ENCODE data around the gene CPNE8.
A peak's percentile ranks its signal among the peaks of the same experiment; 100 is the strongest.

Gene CPNE8

GRCh38 chr12:38895446-38895845 lies 9.9 kb downstream of the CPNE8 start:
- peak overlapping the region; percentile 18 for H3K27ac ChIP-seq (ENCODE audit: low read depth, low read length)
- H3K4me1 ChIP-seq (ENCODE audit: control insufficient read depth in 5 of 5, insufficient read depth in 5 of 5, low read length in 5 of 5): peaks cover 0 to 15% (median 0%) of the 10 kb centered on the region in 5 donors
- H3K9ac ChIP-seq (ENCODE audit: low read length in 5 of 5): no peak overlapping the region
- H3K36me3 ChIP-seq (ENCODE audit: control insufficient read depth in 5 of 5, insufficient read depth in 5 of 5, low read length in 5 of 5): no peaks in the 10 kb centered on the region
- H3K4me3 ChIP-seq (ENCODE audit: low read depth in 1 of 5, low read length in 5 of 5): no peak overlapping the region
- H3K9me3 ChIP-seq (ENCODE audit: control insufficient read depth in 5 of 5, low read length in 5 of 5): no peaks in the 10 kb centered on the region
- H3K27me3 ChIP-seq (ENCODE audit: control insufficient read depth in 5 of 5, insufficient read depth in 4 of 5, low read length in 5 of 5): no peaks in the 10 kb centered on the region

DNA sequence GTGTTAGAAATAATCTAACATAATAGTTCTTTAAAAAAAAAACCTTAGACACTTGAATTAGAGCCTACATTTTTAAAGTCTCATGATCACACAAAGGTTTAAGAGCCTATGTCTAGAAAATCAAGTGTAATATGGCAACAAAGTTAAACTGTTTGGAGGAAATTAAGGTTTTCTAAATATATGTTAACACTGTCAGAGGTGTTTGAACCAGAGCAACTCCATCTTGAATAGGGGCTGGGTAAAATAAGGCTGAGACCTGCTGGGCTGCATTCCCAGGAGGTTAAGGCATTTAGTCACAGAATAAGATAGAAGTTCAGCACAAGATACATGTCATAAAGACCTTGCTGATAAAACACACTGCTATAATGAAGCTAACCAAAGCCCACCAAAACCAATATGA lies 12.4 kb downstream of the CPNE8 start:
- Histone ChIP-seq H3K9ac (ENCODE audit: low read length in 5 of 5) (no peak overlapping the region), H3K4me1 (ENCODE audit: control insufficient read depth in 5 of 5, insufficient read depth in 5 of 5, low read length in 5 of 5) (peaks cover 0 to 15% (median 0%) of the 10 kb centered on the region in 5 donors), H3K36me3 (ENCODE audit: control insufficient read depth in 5 of 5, insufficient read depth in 5 of 5, low read length in 5 of 5) (no peaks in the 10 kb centered on the region), H3K27me3 (ENCODE audit: control insufficient read depth in 5 of 5, insufficient read depth in 4 of 5, low read length in 5 of 5) (no peaks in the 10 kb centered on the region), H3K27ac (ENCODE audit: low read depth, low read length) (no peak overlapping the region), H3K4me3 (ENCODE audit: low read depth in 1 of 5, low read length in 5 of 5) (no peak overlapping the region), H3K9me3 (ENCODE audit: control insufficient read depth in 5 of 5, low read length in 5 of 5) (no peaks in the 10 kb centered on the region)

GRCh38 chr12:38892087-38892786 lies 13.2 kb downstream of the CPNE8 start:
- no peaks in the 10 kb centered on the region for H3K27me3 ChIP-seq (ENCODE audit: control insufficient read depth in 5 of 5, insufficient read depth in 4 of 5, low read length in 5 of 5)
- no peak overlapping the region for H3K4me3 ChIP-seq (ENCODE audit: low read depth in 1 of 5, low read length in 5 of 5)
- H3K9me3 ChIP-seq (ENCODE audit: control insufficient read depth in 5 of 5, low read length in 5 of 5): no peaks in the 10 kb centered on the region
- H3K36me3 ChIP-seq (ENCODE audit: control insufficient read depth in 5 of 5, insufficient read depth in 5 of 5, low read length in 5 of 5): no peaks in the 10 kb centered on the region
- H3K27ac ChIP-seq (ENCODE audit: low read depth, low read length): no peak overlapping the region
- peaks cover 0 to 15% (median 0%) of the 10 kb centered on the region in 5 donors for H3K4me1 ChIP-seq (ENCODE audit: control insufficient read depth in 5 of 5, insufficient read depth in 5 of 5, low read length in 5 of 5)
- no peak overlapping the region for H3K9ac ChIP-seq (ENCODE audit: low read length in 5 of 5)

DNA sequence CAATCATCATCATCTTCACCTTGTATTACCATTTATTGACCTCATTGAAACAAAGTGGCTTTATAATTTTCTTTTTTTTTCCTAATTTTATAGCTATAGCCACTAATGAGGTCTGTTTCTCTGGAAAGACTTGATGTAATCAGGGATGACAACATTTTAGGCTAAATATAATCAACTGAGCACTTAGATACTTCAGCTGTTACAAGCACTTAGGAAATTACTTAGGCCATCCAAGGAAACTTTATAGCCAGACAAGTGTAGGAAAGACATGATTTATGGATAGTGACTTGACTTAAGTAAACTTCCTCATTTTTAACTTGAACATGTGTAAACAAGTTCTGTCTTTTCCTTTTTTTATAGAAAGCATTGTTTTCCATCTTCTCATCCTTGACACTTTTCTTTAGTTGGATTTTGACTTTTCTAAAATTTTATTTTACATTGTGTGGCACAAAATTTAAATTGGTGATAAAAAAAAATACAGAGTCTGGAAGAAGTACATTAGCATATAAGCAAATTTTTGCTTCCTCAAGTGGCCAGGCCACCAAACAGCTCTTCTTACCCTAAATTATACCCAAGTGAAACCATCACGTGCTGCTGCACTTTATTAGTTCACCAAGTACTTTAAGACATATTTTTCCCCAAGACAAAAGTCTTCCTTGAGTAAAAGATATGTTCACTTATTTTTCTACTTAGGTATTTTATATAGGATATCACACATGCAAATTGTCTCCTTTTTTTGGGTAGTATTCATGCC lies 15.1 kb downstream of the CPNE8 start:
- H3K4me3 ChIP-seq (ENCODE audit: low read depth in 1 of 5, low read length in 5 of 5): no peak overlapping the region
- H3K27me3 ChIP-seq (ENCODE audit: control insufficient read depth in 5 of 5, insufficient read depth in 4 of 5, low read length in 5 of 5): no peaks in the 10 kb centered on the region
- H3K36me3 ChIP-seq (ENCODE audit: control insufficient read depth in 5 of 5, insufficient read depth in 5 of 5, low read length in 5 of 5): no peaks in the 10 kb centered on the region
- H3K9me3 ChIP-seq (ENCODE audit: control insufficient read depth in 5 of 5, low read length in 5 of 5): no peaks in the 10 kb centered on the region
- H3K4me1 ChIP-seq (ENCODE audit: control insufficient read depth in 5 of 5, insufficient read depth in 5 of 5, low read length in 5 of 5): peaks cover 0 to 7% (median 0%) of the 10 kb centered on the region in 5 donors
- H3K27ac ChIP-seq (ENCODE audit: low read depth, low read length): no peak overlapping the region
- no peak overlapping the region for H3K9ac ChIP-seq (ENCODE audit: low read length in 5 of 5)

DNA sequence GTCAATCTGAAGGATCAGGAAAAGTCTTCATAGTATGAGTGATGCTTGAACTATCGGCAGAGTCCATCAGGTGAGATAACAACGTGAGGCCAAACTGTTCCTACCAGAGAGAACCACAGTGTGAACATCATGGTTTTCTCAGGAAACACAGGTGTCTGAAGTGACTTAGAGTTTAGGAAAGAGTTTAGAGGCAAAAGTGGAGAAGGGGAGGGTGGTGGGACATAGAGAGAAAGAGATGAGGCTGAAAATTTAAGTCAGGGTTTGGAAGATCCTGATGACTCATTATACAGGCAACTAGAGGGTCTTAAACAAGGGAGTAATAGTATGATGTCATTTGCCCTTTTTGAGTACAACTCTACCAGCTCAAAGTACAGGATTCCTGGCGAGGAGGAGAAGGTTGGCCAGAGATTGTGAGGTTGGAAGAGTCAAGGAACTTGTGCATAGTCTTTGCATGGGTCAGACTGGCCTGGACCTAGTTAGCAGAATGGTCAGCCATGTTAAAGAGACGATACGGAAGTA lies 16.0 kb downstream of the CPNE8 start:
- peaks cover 0 to 7% (median 0%) of the 10 kb centered on the region in 5 donors for H3K4me1 ChIP-seq (ENCODE audit: control insufficient read depth in 5 of 5, insufficient read depth in 5 of 5, low read length in 5 of 5)
- no peak overlapping the region for H3K9ac ChIP-seq (ENCODE audit: low read length in 5 of 5)
- no peaks in the 10 kb centered on the region for H3K36me3 ChIP-seq (ENCODE audit: control insufficient read depth in 5 of 5, insufficient read depth in 5 of 5, low read length in 5 of 5)
- H3K4me3 ChIP-seq (ENCODE audit: low read depth in 1 of 5, low read length in 5 of 5): no peak overlapping the region
- no peaks in the 10 kb centered on the region for H3K27me3 ChIP-seq (ENCODE audit: control insufficient read depth in 5 of 5, insufficient read depth in 4 of 5, low read length in 5 of 5)
- H3K9me3 ChIP-seq (ENCODE audit: control insufficient read depth in 5 of 5, low read length in 5 of 5): no peaks in the 10 kb centered on the region
- H3K27ac ChIP-seq (ENCODE audit: low read depth, low read length): no peak overlapping the region

DNA sequence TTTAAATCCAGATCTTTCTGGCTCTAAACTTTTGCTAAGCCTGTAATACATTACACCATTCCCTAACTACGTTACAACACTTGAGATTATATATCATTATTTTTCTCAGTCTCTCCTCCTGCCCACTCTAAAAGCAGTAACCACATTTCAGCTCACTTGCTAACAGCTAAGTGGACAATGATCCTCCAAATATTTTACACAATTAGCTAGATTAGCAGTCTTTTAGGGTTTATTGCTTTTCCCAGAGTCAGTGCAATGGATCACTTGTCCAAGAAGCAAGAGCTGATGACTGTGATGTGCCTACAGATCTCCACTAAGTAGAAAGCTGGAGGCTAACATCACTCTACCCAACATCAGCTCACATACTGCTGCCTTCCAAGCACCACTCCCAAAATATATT lies 17.6 kb downstream of the CPNE8 start:
- Histone ChIP-seq H3K4me1 (ENCODE audit: control insufficient read depth in 5 of 5, insufficient read depth in 5 of 5, low read length in 5 of 5) (peaks cover 0 to 4% (median 0%) of the 10 kb centered on the region in 5 donors), H3K9ac (ENCODE audit: low read length in 5 of 5) (no peak overlapping the region), H3K27me3 (ENCODE audit: control insufficient read depth in 5 of 5, insufficient read depth in 4 of 5, low read length in 5 of 5) (no peaks in the 10 kb centered on the region), H3K27ac (ENCODE audit: low read depth, low read length) (no peak overlapping the region), H3K36me3 (ENCODE audit: control insufficient read depth in 5 of 5, insufficient read depth in 5 of 5, low read length in 5 of 5) (no peaks in the 10 kb centered on the region), H3K4me3 (ENCODE audit: low read depth in 1 of 5, low read length in 5 of 5) (no peak overlapping the region), H3K9me3 (ENCODE audit: control insufficient read depth in 5 of 5, low read length in 5 of 5) (no peaks in the 10 kb centered on the region)

DNA sequence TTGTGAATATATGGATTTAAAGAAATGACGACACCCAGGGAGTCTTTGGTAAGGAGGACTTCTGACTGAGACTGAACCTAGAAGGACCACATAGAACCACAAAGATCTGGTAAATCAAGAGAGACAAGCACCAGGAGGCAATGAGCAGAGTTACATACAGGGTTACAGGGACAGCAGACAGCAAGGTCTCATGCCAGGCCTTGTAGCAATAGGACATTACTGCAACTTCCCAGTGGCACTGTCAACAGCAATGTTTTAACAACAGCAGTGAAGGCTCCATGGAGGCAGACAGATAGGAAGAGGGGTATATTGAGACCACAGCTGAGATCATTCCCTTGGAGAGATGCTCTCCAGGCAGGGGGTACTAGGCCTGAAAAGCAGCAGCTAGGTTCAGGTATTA lies 18.5 kb downstream of the CPNE8 start:
- Histone ChIP-seq H3K27ac (ENCODE audit: low read depth, low read length) (no peak overlapping the region), H3K27me3 (ENCODE audit: control insufficient read depth in 5 of 5, insufficient read depth in 4 of 5, low read length in 5 of 5) (no peaks in the 10 kb centered on the region), H3K9me3 (ENCODE audit: control insufficient read depth in 5 of 5, low read length in 5 of 5) (peaks cover 0 to 7% (median 4%) of the 10 kb centered on the region in 5 donors), H3K9ac (ENCODE audit: low read length in 5 of 5) (no peak overlapping the region), H3K4me3 (ENCODE audit: low read depth in 1 of 5, low read length in 5 of 5) (no peak overlapping the region), H3K4me1 (ENCODE audit: control insufficient read depth in 5 of 5, insufficient read depth in 5 of 5, low read length in 5 of 5) (peaks cover 0 to under 1% (median 0%) of the 10 kb centered on the region in 5 donors), H3K36me3 (ENCODE audit: control insufficient read depth in 5 of 5, insufficient read depth in 5 of 5, low read length in 5 of 5) (peaks cover 0 to 3% (median 0%) of the 10 kb centered on the region in 5 donors)

DNA sequence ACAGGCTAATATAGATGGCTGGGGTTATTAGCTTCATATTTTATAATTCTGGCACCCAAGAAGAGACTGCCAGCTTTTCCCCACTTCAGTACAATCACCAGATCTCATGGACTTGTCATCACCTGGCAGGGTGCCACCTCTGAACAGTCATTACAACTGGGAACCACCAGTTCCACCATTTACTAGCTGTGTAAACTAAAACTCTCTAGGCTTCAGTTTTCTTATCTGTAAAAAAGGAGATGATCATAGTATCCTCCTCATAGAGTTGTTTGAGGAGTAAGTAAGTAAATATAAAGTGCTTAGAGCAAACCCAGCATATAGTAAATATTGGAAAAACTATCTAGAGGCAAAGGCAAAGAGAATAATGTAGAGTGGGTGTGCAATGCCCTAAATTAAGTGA lies 19.3 kb downstream of the CPNE8 start:
- Histone ChIP-seq H3K27ac (ENCODE audit: low read depth, low read length) (no peak overlapping the region), H3K9me3 (ENCODE audit: control insufficient read depth in 5 of 5, low read length in 5 of 5) (peaks cover 0 to 7% (median 4%) of the 10 kb centered on the region in 5 donors), H3K27me3 (ENCODE audit: control insufficient read depth in 5 of 5, insufficient read depth in 4 of 5, low read length in 5 of 5) (no peaks in the 10 kb centered on the region), H3K4me3 (ENCODE audit: low read depth in 1 of 5, low read length in 5 of 5) (no peak overlapping the region), H3K36me3 (ENCODE audit: control insufficient read depth in 5 of 5, insufficient read depth in 5 of 5, low read length in 5 of 5) (peaks cover 0 to 3% (median 0%) of the 10 kb centered on the region in 5 donors), H3K9ac (ENCODE audit: low read length in 5 of 5) (no peak overlapping the region), H3K4me1 (ENCODE audit: control insufficient read depth in 5 of 5, insufficient read depth in 5 of 5, low read length in 5 of 5) (no peaks in the 10 kb centered on the region)

DNA sequence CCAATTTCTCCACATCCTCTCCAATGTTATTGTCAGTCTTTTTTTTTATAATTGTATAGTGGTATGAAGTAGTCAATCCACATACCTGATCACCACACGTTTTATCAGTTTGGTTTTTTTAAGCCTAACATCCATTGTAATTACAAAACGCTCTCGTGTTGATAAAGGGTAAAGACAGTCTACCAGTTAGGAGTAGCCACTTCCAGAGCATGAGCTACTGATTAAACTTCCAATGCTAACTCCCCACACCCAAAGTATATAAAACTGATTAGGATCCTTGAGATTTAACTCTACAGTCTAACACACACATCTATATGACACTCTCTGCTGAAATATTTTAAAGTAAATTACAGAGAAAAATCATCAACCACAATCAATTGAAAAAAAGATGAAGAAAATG lies 20.7 kb downstream of the CPNE8 start:
- no peak overlapping the region for H3K4me3 ChIP-seq (ENCODE audit: low read depth in 1 of 5, low read length in 5 of 5)
- peaks cover 0 to 3% (median 0%) of the 10 kb centered on the region in 5 donors for H3K36me3 ChIP-seq (ENCODE audit: control insufficient read depth in 5 of 5, insufficient read depth in 5 of 5, low read length in 5 of 5)
- H3K4me1 ChIP-seq (ENCODE audit: control insufficient read depth in 5 of 5, insufficient read depth in 5 of 5, low read length in 5 of 5): no peaks in the 10 kb centered on the region
- H3K27ac ChIP-seq (ENCODE audit: low read depth, low read length): no peak overlapping the region
- H3K27me3 ChIP-seq (ENCODE audit: control insufficient read depth in 5 of 5, insufficient read depth in 4 of 5, low read length in 5 of 5): no peaks in the 10 kb centered on the region
- no peak overlapping the region for H3K9ac ChIP-seq (ENCODE audit: low read length in 5 of 5)
- H3K9me3 ChIP-seq (ENCODE audit: control insufficient read depth in 5 of 5, low read length in 5 of 5): peaks cover 0 to 7% (median 4%) of the 10 kb centered on the region in 5 donors

DNA sequence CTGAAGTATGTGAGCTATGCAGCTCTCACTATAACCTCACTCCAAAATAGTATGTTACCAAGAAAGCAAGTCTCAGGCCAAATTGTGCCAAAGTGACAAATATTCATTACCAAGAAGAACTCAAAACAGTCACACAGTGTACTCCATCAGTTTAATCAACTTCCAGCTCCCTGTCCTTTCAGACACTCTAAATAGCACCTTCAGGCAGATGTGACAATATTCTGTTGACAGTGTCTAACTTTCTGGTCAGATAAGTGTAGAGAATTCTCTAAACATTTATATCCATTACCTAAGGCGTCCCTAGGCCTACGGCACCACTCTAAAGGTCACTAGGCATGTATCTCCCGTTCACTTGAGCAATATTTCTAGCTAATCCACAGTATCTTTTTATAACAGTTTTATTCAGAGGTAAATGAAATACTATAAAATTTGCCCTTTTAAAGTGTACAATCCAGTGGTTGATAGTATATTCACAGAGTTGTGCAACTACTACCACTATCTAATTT lies 21.7 kb downstream of the CPNE8 start:
- Histone ChIP-seq H3K27me3 (ENCODE audit: control insufficient read depth in 5 of 5, insufficient read depth in 4 of 5, low read length in 5 of 5) (no peaks in the 10 kb centered on the region), H3K4me1 (ENCODE audit: control insufficient read depth in 5 of 5, insufficient read depth in 5 of 5, low read length in 5 of 5) (no peaks in the 10 kb centered on the region), H3K27ac (ENCODE audit: low read depth, low read length) (no peak overlapping the region), H3K4me3 (ENCODE audit: low read depth in 1 of 5, low read length in 5 of 5) (no peak overlapping the region), H3K9me3 (ENCODE audit: control insufficient read depth in 5 of 5, low read length in 5 of 5) (peaks cover 0 to 7% (median 4%) of the 10 kb centered on the region in 5 donors), H3K9ac (ENCODE audit: low read length in 5 of 5) (no peak overlapping the region), H3K36me3 (ENCODE audit: control insufficient read depth in 5 of 5, insufficient read depth in 5 of 5, low read length in 5 of 5) (peaks cover 0 to 3% (median 0%) of the 10 kb centered on the region in 5 donors)

Data from subcutaneous abdominal adipose tissue (tissue), 5 donors.